Endothelial cell (in vitro differentiated cells): Measurements from ENCODE around the gene NDUFAF8. TPM values are rescaled to one million over a fixed set of nuclear protein-coding genes. Genes with fewer than 3 reads are reported as not detected.

ENCODE experiments used
- DNase-seq: peaks from one replicate; pipeline ENCODE4 v3.0.0; 2021; ENCODE audit warnings: low spot score
- H3K27ac Mint-ChIP-seq: one replicate; pipeline ENCODE4 v1.8.0; 2021; ENCODE audit warnings: mixed read lengths, inconsistent platforms; ENCODE audit not compliant: unreplicated experiment
- H3K27me3 Mint-ChIP-seq: one replicate; pipeline ENCODE4 v1.8.0; 2021; ENCODE audit warnings: mild to moderate bottlenecking, moderate library complexity, mixed read lengths, inconsistent platforms; ENCODE audit not compliant: unreplicated experiment
- H3K36me3 Mint-ChIP-seq: one replicate; pipeline ENCODE4 v1.8.0; 2021; ENCODE audit warnings: mild to moderate bottlenecking, low read depth, mixed read lengths, inconsistent platforms; ENCODE audit not compliant: unreplicated experiment
- H3K4me1 Mint-ChIP-seq: one replicate; pipeline ENCODE4 v1.8.0; 2021; ENCODE audit warnings: mild to moderate bottlenecking, mixed read lengths, inconsistent platforms; ENCODE audit not compliant: unreplicated experiment
- H3K4me3 Mint-ChIP-seq: one replicate; pipeline ENCODE4 v1.8.0; 2021; ENCODE audit warnings: mild to moderate bottlenecking, mixed read lengths, inconsistent platforms; ENCODE audit not compliant: unreplicated experiment
- H3K9me3 Mint-ChIP-seq: one replicate; pipeline ENCODE4 v1.8.0; 2021; ENCODE audit warnings: mixed read lengths, inconsistent platforms; ENCODE audit not compliant: unreplicated experiment
- CTCF ChIP-seq: fragments of 200-600 bp; sonication (generic); IDR thresholded peaks from one replicate; pipeline ENCODE4 v1.5.0; 2021; ENCODE audit warnings: antibody characterized with exemption; ENCODE audit not compliant: unreplicated experiment
- total RNA-seq: library from RNA; stranded (reverse); fragmentation: NEBNext Ultra II Directional; extraction: Animal tissue kit (Norgen Biotek cat#: 25700); gene quantifications from one replicate; pipeline ENCODE4 v1.2.1, GENCODE V29; 2021; ENCODE audit not compliant: unreplicated experiment

The NDUFAF8 gene
- total RNA-seq, 1 donor from 2014 or later: 31.2 TPM

- no peak for DNase-seq
- Mint-ChIP-seq H3K36me3 (peaks cover 15% of the 10 kb centered on the region), H3K27ac (no peak overlapping the region), H3K9me3 (no peaks in the 10 kb centered on the region), H3K4me3 (peak overlapping the region; percentile 7), H3K4me1 (peaks cover 12% of the 10 kb centered on the region), H3K27me3 (peaks cover 2% of the 10 kb centered on the region)
- no peak for TF ChIP-seq CTCF
These were observed 26.5 kb downstream of the NDUFAF8 start for GRCh38 chr17:81265576-81265975.

GRCh38 chr17:81267390-81268067, 28.4 kb downstream of the NDUFAF8 start:
- TF ChIP-seq CTCF: no peak
- Mint-ChIP-seq H3K27me3 (peaks cover 3% of the 10 kb centered on the region), H3K36me3 (peaks cover 13% of the 10 kb centered on the region), H3K4me3 (no peak overlapping the region), H3K9me3 (no peaks in the 10 kb centered on the region), H3K4me1 (peaks cover 12% of the 10 kb centered on the region), H3K27ac (no peak overlapping the region)
- DNase-seq: no peak

- Mint-ChIP-seq H3K4me3 (peak overlapping the region; percentile 37), H3K36me3 (peaks cover 18% of the 10 kb centered on the region), H3K4me1 (peaks cover 8% of the 10 kb centered on the region), H3K27me3 (peaks cover 4% of the 10 kb centered on the region), H3K27ac (no peak overlapping the region), H3K9me3 (no peaks in the 10 kb centered on the region)
- no peak for DNase-seq
- TF ChIP-seq CTCF: no peak
These were observed 31.2 kb downstream of the NDUFAF8 start for GRCh38 chr17:81270279-81270678.

GRCh38 chr17:81271226-81271625, 32.1 kb downstream of the NDUFAF8 start:
- TF ChIP-seq CTCF: no peak
- Mint-ChIP-seq H3K27me3 (peaks cover 4% of the 10 kb centered on the region), H3K36me3 (peaks cover 21% of the 10 kb centered on the region), H3K4me1 (peaks cover 8% of the 10 kb centered on the region), H3K27ac (no peak overlapping the region), H3K9me3 (no peaks in the 10 kb centered on the region), H3K4me3 (no peak overlapping the region)
- no peak for DNase-seq

DNA sequence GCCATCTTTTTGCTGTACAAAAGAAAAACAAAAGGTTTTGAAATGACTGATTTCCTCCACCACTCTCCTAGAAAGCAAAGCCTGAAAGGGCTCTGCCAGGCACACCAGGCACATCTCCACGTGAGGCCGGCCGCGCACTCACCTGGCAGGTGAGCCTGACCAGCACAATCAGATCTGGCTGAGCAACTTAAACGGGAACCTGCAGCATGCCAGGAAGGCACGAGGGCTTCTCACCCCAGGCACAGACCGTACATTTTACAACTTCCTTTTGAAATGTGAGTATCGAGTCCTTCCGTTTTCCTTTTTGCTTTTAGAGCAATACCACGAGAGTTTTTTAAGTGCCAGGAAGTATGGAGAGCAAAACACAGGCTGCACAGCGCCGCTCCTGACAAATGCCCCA, 33.5 kb downstream of the NDUFAF8 start:
- no peak overlapping the region for H3K27ac Mint-ChIP-seq
- DNase-seq: no peak
- H3K36me3 Mint-ChIP-seq: peaks cover 26% of the 10 kb centered on the region
- no peak for TF ChIP-seq CTCF
- H3K9me3 Mint-ChIP-seq: no peaks in the 10 kb centered on the region
- peak overlapping the region; percentile 20 for H3K4me3 Mint-ChIP-seq
- H3K27me3 Mint-ChIP-seq: peaks cover 4% of the 10 kb centered on the region
- peaks cover 4% of the 10 kb centered on the region for H3K4me1 Mint-ChIP-seq
